ENCODE results near the gene UNC5B. TPM values are rescaled to one million over a fixed set of nuclear protein-coding genes. Genes with fewer than 3 reads are reported as not detected.

Gene UNC5B
- total RNA-seq, 4 donors from 2014 or later: 4.2 to 17.6 (median 8.0) TPM

GRCh38 chr10:71300555-71301370 is 88.4 kb downstream of the UNC5B start:
- 47 to 57% methylated on average over 9 to 14 of the region's 16 CpGs for WGBS, 2 donors
- DNase-seq (ENCODE audit: low spot score in 2 of 2): no peak
- no peak overlapping the region for H3K4me3 ChIP-seq (ENCODE audit: low read depth, poor library complexity, severe bottlenecking)
- TF ChIP-seq CTCF (IDR thresholded peaks at IDR 0.05) (no peak), POLR2A (IDR thresholded peaks at IDR 0.05) (no peak)
- intact Hi-C loops (cut with DNase I; ENCODE audit: low total_unique reads): no loop called here

- DNase-seq (ENCODE audit: low spot score in 2 of 2): no peak
- intact Hi-C loops (cut with DNase I; ENCODE audit: low total_unique reads): no loop called here
- no peak for TF ChIP-seq POLR2A (IDR thresholded peaks at IDR 0.05)
- WGBS, 2 donors: 83 to 87% methylated on average over 11 to 12 of the region's 12 CpGs
- no peak overlapping the region for H3K4me3 ChIP-seq (ENCODE audit: low read depth, poor library complexity, severe bottlenecking)
These were observed 89.1 kb downstream of the UNC5B start for GRCh38 chr10:71301371-71301916.

GRCh38 chr10:71302451-71302850 is 90.1 kb downstream of the UNC5B start:
- intact Hi-C loops (cut with DNase I; ENCODE audit: low total_unique reads): no loop called here
- no peak for TF ChIP-seq POLR2A (IDR thresholded peaks at IDR 0.05)
- TF ChIP-seq CTCF (IDR thresholded peaks at IDR 0.05): no peak
- H3K4me3 ChIP-seq (ENCODE audit: low read depth, poor library complexity, severe bottlenecking): no peak overlapping the region
- 70 to 77% methylated on average over 4 of the region's 4 CpGs for WGBS, 2 donors
- no peak for DNase-seq (ENCODE audit: low spot score in 2 of 2)

- TF ChIP-seq CTCF (IDR thresholded peaks at IDR 0.05) (no peak), POLR2A (IDR thresholded peaks at IDR 0.05) (no peak)
- intact Hi-C loops (cut with DNase I; ENCODE audit: low total_unique reads): no loop called here
- 40 to 43% methylated on average over 8 of the region's 8 CpGs for whole genome bisulfite sequencing, 2 donors
- no peak overlapping the region for H3K4me3 ChIP-seq (ENCODE audit: low read depth, poor library complexity, severe bottlenecking)
- no peak for DNase-seq (ENCODE audit: low spot score in 2 of 2)
These were observed 90.7 kb downstream of the UNC5B start for GRCh38 chr10:71302874-71303568.

GRCh38 chr10:71303569-71303907 is 91.2 kb downstream of the UNC5B start:
- 0 to 100% methylated on average over 1 of the region's 1 CpG for WGBS, 2 donors
- no peak for DNase-seq (ENCODE audit: low spot score in 2 of 2)
- TF ChIP-seq POLR2A (IDR thresholded peaks at IDR 0.05) (no peak), CTCF (IDR thresholded peaks at IDR 0.05) (no peak)
- intact Hi-C loops (cut with DNase I; ENCODE audit: low total_unique reads): no loop called here
- H3K4me3 ChIP-seq (ENCODE audit: low read depth, poor library complexity, severe bottlenecking): no peak overlapping the region

- TF ChIP-seq POLR2A (IDR thresholded peaks at IDR 0.05) (no peak), CTCF (IDR thresholded peaks at IDR 0.05) (no peak)
- no peak overlapping the region for H3K4me3 ChIP-seq (ENCODE audit: low read depth, poor library complexity, severe bottlenecking)
- DNase-seq (ENCODE audit: low spot score in 2 of 2): no peak
- 52 to 55% methylated on average over 6 of the region's 6 CpGs for WGBS, 2 donors
- intact Hi-C loops (cut with DNase I; ENCODE audit: low total_unique reads): no loop called here
These were observed 92.5 kb downstream of the UNC5B start for GRCh38 chr10:71304914-71305313.
